Body of pancreas (tissue), 4 donors: ENCODE data around the gene CCSER2. TPM values are rescaled to one million over a fixed set of nuclear protein-coding genes. Genes with fewer than 3 reads are reported as not detected.

Experiments
- ATAC-seq: fragments of 150-250 bp; one replicate; pipeline ENCODE4 v1.9.1; 2016
- DNase-seq, 4 donors: peaks; one replicate each; pipeline ENCODE4 v3.0.0-alpha.2; 2019
- H3K27ac ChIP-seq, 4 donors: fragments of 200-600 bp; sonication (generic); 1 replicate in 3 of 4; 2 replicates in 1 of 4; pipeline versions ENCODE4 v1.5.1 to v1.6.1; 2016 to 2019; ENCODE audit warnings: mild to moderate bottlenecking in 1 of 4, mixed read lengths in 1 of 4, moderate library complexity in 1 of 4
- H3K27me3 ChIP-seq, 2 donors: fragments of 200-600 bp; sonication (generic); one replicate each; pipeline ENCODE4 v1.6.0; 2016; ENCODE audit warnings: mild to moderate bottlenecking in 1 of 2
- H3K36me3 ChIP-seq, 2 donors: fragments of 200-600 bp; sonication (generic); replicated peaks in 1 of 2; 2 replicates each; pipeline ENCODE4 v1.5.1; 2016; ENCODE audit warnings: low read depth in 2 of 2; ENCODE audit not compliant: insufficient read depth in 1 of 2
- H3K4me1 ChIP-seq: fragments of 200-600 bp; sonication (generic); one replicate; pipeline ENCODE4 v1.6.0; 2016
- H3K4me3 ChIP-seq, 2 donors: fragments of 200-600 bp; sonication (generic); 1 replicate in 1 of 2; 2 replicates in 1 of 2; pipeline ENCODE4 v1.5.1; 2016 to 2019
- H3K9me3 ChIP-seq, 3 donors: fragments of 200-600 bp; sonication (generic); 1 replicate in 2 of 3; 2 replicates in 1 of 3; pipeline ENCODE4 v1.5.1; 2016
- POLR2A ChIP-seq, 3 donors: fragments of 450-650 bp; IDR thresholded peaks; one replicate each; pipeline ENCODE4 v1.6.1; 2016; ENCODE audit warnings: antibody characterized with exemption in 3 of 3, mild to moderate bottlenecking in 2 of 3
- WGBS, 2 donors: methylation state at CpG; one replicate each; pipeline ENCODE4 v1.1.5; 2017; 5-methylcytosine and 5-hydroxymethylcytosine counted together
- intact Hi-C: fragments of 100-400 bp; cut with DNase I; formaldehyde crosslinking; loops from one replicate; pipeline ENCODE4 v1.15.1; 2023
- total RNA-seq, 2 donors: library from RNA; depleted of rRNA; stranded (reverse); fragments of >200 nt; gene quantifications; one replicate each; pipeline ENCODE4 v1.1.0, GENCODE V29; 2016
- TF ChIP-seq, protein P1 (sequence below), 7 experiments: fragments of 450-650 bp in 4 of 7; fragments of 200-600 bp in 3 of 7; sonication (generic) in 3 of 7; IDR thresholded peaks; one replicate each; pipeline ENCODE4 v1.5.1; 2016 to 2019; ENCODE audit warnings: antibody characterized with exemption in 7 of 7

The CCSER2 gene
- total RNA-seq, 2 donors from 2014 or later: 14.5 to 20.0 TPM

DNA sequence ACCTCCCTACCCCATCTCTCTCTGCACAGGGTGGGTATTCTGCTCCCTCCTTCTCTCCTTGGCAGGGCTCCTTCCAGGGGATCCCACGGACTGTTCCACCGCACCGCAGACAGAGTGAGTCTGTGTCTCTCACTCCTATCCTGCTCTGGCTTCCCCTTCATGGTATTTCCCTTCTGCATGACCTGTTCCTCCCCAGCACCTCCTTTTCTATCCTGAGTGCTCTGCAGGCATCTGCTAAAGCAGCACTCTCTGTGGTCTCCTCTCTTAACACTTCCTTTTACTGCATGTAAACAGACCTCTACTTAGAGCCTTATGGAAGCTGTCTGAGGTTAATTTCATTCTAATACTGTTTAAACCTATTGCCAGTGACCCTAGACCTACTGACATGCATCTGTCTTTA lies 171.5 kb downstream of the CCSER2 start:
- Histone ChIP-seq H3K4me1 (peaks cover 6% of the 10 kb centered on the region), H3K27ac (no peak overlapping the region), H3K36me3 (no peaks in the 10 kb centered on the region), H3K27me3 (no peaks in the 10 kb centered on the region), H3K9me3 (no peaks in the 10 kb centered on the region), H3K4me3 (no peak overlapping the region)
- DNase-seq (no peak), ATAC-seq (no peak)
- WGBS, 2 donors: 91 to 93% methylated on average over 3 of the region's 3 CpGs
- intact Hi-C loops: no loop called here
- no peak for TF ChIP-seq POLR2A (IDR thresholded peaks at IDR 0.05)
- TF ChIP-seq, protein P1, sequence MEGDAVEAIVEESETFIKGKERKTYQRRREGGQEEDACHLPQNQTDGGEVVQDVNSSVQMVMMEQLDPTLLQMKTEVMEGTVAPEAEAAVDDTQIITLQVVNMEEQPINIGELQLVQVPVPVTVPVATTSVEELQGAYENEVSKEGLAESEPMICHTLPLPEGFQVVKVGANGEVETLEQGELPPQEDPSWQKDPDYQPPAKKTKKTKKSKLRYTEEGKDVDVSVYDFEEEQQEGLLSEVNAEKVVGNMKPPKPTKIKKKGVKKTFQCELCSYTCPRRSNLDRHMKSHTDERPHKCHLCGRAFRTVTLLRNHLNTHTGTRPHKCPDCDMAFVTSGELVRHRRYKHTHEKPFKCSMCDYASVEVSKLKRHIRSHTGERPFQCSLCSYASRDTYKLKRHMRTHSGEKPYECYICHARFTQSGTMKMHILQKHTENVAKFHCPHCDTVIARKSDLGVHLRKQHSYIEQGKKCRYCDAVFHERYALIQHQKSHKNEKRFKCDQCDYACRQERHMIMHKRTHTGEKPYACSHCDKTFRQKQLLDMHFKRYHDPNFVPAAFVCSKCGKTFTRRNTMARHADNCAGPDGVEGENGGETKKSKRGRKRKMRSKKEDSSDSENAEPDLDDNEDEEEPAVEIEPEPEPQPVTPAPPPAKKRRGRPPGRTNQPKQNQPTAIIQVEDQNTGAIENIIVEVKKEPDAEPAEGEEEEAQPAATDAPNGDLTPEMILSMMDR (IDR thresholded peaks at IDR 0.05): no peak

DNA sequence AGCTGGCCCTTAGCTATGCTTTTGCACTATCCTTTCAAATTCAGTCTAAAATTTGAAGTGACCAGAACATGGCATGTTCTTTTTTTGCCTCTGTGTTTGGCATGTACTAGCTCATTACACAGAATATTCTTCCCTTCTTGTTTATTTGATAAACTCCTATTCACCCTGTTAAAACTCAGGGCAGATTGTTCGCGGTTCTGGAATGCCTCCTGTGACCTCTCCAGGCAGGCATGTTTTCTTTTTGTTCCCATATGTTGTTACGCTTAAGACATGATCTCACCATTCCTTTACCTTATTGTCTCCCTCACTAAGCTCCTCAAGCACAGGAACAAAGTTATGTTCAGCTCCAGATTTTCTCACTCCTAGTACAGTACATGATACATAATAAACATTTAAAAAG lies 181.7 kb downstream of the CCSER2 start:
- 88 to 92% methylated on average over 3 of the region's 3 CpGs for whole genome bisulfite sequencing, 2 donors
- TF ChIP-seq POLR2A (IDR thresholded peaks at IDR 0.05): no peak
- TF ChIP-seq, protein P1 (IDR thresholded peaks at IDR 0.05): no peak
- Histone ChIP-seq H3K4me1 (peaks cover 15% of the 10 kb centered on the region), H3K27me3 (no peaks in the 10 kb centered on the region), H3K9me3 (no peaks in the 10 kb centered on the region), H3K36me3 (no peaks in the 10 kb centered on the region), H3K4me3 (no peak overlapping the region), H3K27ac (no peak overlapping the region)
- intact Hi-C loops: no loop called here
- DNase-seq (no peak), ATAC-seq (no peak)

DNA sequence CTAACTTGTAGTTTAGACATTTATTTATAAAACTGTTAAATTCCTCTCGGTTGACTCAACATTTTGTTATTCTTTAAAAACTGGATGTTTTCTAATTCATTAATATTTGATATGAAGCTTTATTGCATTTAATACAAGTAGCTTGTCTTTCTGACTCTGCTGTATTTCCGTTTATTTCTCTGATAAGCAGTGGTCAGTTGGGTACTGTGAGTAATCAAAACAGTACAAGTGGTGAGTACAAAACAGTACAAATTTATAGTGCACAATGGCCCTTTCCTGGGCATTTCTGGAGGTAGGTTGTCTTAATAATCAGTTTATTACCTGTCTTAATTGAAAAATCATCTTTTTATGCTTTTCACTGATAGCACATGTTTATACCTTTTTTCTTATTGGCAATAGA lies 182.7 kb downstream of the CCSER2 start:
- no peak overlapping the region for H3K27ac ChIP-seq
- no peak for DNase-seq
- intact Hi-C loops: no loop called here
- H3K9me3 ChIP-seq: no peaks in the 10 kb centered on the region
- no peak for TF ChIP-seq POLR2A (IDR thresholded peaks at IDR 0.05)
- TF ChIP-seq, protein P1 (IDR thresholded peaks at IDR 0.05): no peak
- H3K27me3 ChIP-seq: no peaks in the 10 kb centered on the region
- no peak for ATAC-seq
- no peak overlapping the region for H3K4me3 ChIP-seq
- no peaks in the 10 kb centered on the region for H3K36me3 ChIP-seq
- peaks cover 15% of the 10 kb centered on the region for H3K4me1 ChIP-seq
- WGBS, 2 donors: 68 to 71% methylated on average over 2 of the region's 2 CpGs

DNA sequence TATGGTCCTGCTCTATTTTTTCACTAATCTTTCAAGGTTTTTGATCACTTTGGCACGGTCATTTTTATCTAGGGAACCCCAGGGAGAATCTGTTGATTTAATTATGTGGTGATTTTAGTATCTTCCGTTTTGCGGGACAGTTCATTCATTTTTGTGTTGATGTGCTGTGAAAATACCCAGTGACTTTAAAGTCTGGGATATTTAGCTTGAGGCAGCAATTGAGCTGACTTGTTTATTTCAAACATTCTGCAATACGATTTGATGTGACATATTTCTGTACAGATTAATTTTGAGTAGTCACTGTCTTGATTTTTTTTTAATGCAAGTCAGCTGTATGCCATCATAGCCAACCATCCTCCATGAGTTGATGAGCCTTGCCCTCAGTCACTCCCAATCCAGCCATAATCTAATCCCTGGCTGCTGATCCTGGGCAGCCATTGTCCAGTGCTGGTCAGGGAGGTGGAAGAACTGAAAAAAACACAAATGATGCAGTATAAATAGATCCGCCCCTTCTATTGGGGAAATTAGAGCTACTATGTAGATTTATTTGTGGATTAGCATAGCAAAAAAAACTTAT lies 183.4 kb downstream of the CCSER2 start:
- no peaks in the 10 kb centered on the region for H3K9me3 ChIP-seq
- TF ChIP-seq, protein P1 (IDR thresholded peaks at IDR 0.05): no peak
- no peak for TF ChIP-seq POLR2A (IDR thresholded peaks at IDR 0.05)
- no peaks in the 10 kb centered on the region for H3K27me3 ChIP-seq
- H3K27ac ChIP-seq: no peak overlapping the region
- DNase-seq (no peak), ATAC-seq (no peak)
- peaks cover 15% of the 10 kb centered on the region for H3K4me1 ChIP-seq
- 82 to 89% methylated on average over 5 of the region's 5 CpGs for WGBS, 2 donors
- intact Hi-C loops: no loop called here
- no peak overlapping the region for H3K4me3 ChIP-seq
- H3K36me3 ChIP-seq: no peaks in the 10 kb centered on the region

DNA sequence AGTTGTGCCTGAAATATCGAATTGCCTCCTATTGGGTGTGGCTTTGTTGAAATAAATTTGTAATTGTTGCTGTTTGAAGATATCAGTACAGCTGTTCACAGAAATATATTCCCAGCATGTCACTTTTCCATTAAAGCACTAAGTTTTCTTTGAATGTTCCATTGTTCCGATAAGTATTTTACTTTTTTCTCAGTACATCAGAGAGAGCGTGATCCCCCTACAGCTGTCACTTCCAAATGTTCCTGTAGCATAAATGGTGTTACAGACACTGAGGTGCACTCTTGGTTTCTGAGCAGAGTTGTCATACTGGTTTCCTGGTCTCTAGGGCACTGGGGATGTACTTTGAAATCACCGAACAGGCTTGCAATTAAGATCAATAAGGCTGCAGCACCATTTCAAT lies 189.2 kb downstream of the CCSER2 start:
- 39 to 44% methylated on average over 4 of the region's 4 CpGs for WGBS, 2 donors
- intact Hi-C loops: no loop called here
- H3K4me1 ChIP-seq: peaks cover 29% of the 10 kb centered on the region
- ATAC-seq: peak; percentile 74
- no peaks in the 10 kb centered on the region for H3K36me3 ChIP-seq
- H3K27ac ChIP-seq: peak overlapping the region in 3 of 4 donors; percentile 0 to 64 (median 37)
- DNase-seq: no peak
- no peak for TF ChIP-seq POLR2A (IDR thresholded peaks at IDR 0.05)
- TF ChIP-seq, protein P1 (IDR thresholded peaks at IDR 0.05): no peak
- H3K4me3 ChIP-seq: no peak overlapping the region
- no peaks in the 10 kb centered on the region for H3K9me3 ChIP-seq
- H3K27me3 ChIP-seq: no peaks in the 10 kb centered on the region
